MV-4-11 (cell line): ENCODE results near the gene OTUD5.

Source experiments
- DNase-seq: peaks from one replicate; lab custom pipeline; 2025; lab: John Stamatoyannopoulos, UW

OTUD5 gene

GRCh38 chrX:48972220-48973164 lies 15.1 kb upstream of the OTUD5 start:
- no peak for DNase-seq

DNA sequence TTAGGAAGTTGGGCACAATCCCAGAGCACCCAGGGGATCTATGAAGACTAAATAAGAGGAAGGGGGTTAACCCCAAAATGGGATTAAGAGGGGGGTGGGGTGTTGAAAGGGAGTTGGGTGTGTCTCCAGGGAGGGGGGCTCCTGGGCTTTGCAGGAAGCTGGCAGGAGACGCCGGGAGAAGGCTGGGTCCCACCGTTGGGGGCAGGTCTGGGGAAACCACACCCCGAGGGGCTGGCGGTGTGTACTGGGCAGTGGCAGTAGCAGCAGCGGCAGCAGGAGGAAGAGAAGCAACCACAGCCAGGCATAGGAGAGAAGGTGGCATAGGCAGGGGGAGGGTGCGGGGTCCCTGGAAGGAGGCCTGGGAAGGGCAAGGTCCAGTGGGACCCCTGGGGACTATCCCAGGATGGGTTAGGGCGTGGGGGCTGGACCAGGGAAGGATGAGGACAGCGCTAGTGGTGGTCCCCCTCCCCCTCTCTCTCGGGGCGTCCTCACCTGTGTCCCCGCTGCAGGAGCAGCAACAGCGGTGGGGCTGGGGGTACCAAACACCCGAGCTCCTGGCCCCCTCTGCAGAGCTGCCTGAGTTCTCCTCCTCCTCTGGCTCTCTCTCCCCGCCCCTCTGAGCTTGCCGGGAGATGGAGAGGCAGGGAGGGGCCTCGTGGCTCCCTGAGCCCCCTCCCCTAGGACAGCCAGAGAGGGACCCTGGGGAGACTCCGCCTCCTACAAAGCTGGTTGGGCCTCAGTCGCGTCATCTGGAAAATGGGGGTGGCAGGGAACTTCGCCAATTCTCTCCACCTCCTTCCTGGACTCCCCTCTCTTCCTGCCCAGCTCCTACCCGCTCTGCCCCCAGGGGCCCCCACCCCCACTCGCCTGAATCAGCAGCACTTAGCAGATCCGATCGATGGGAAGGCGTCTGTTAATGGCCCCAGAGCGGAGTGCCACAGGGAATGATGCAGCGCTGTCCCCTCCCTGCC lies 14.1 kb upstream of the OTUD5 start, which contains the start of gene KCND1:
TSS of gene KCND1 (minus strand) at position 596 of the 971 bp plus-strand sequence. CDS start 1,573 bp downstream, outside the sequence.
- no peak for DNase-seq

- DNase-seq, result no peak
These were observed 12.1 kb upstream of the OTUD5 start for GRCh38 chrX:48969471-48969870.

- no peak for DNase-seq
These were observed 11.0 kb upstream of the OTUD5 start for GRCh38 chrX:48968377-48968776.

DNA sequence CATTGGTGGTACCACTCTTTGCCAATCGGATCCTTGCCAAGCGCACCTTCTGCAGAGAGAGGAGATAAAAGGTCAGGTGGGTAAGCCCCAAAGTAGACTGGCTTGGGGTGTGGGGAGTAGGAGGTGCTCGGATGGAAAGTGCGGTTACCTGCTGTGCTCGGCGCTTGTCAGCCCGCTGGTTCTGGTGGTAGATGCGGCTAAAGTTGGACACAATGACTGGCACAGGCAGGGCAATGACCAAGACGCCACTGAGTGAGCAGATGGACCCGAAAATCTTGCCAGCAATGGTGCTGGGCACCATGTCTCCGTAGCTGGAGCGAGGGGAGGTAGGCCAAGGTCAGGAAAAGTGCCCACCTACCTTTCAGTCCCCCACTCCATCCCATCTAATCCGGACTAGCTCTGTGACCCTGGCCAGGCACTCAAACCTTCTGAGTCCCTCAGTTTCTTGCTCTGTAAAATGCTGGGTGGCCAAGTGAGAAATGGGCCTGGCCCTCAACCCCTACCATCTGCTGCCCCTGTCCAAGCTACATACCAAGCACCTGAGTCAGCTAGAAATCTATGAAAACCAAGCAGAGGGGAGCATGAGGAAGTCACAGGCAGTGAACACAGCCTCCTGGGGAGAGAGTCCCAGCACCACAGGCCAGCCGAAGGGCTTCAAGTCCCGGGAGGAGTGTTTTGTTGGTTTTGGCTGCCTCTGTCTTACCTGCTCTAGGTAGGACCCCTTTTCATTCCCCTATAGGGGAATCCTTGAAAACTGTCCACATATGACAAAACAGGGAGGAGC lies 9.6 kb upstream of the OTUD5 start:
- DNase-seq, result no peak

DNA sequence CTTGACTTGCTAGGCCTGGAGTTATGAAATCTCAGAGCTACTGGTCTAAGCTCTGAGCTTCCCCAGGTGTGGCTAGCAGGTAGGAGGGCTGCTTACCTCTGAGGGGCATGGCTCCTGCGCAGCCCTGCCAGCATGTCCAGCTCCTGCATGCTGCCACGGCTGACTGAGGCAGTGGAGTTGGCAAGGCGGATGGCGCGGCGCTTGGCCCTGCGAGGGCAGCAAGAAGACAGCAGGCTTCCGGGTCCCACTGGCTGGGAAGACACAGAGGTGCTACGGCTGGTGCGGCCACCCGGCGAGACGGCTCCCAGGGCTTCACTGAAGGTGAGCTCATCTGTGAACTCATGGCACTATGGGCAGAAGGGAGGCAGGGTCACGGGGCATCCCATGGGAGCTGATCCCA lies 8.6 kb upstream of the OTUD5 start:
- DNase-seq, result no peak

DNA sequence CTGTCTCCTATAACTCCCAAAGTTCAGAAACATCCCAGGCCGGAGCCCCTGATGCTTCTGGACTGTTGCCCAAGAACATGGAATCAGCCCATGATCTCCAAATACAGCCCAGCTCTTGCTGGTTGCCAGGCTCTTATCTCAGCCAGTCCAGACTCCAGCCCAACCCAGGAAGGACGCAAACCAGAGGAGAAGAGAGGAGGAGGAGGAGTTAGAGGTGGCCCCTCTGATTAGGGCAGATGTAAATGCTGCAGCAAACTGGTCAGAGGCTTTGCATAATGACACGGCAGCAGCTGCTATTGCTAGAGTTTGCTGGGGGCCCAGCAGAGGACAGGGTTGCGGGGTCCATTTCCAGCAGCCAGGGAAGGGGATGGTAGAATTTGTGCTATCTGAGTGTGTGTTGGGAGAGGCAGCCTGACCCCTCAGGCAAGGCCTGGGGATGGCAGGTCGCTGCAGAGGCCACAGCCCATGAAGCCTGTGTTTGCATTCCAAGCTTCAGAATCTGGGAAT lies 4.2 kb upstream of the OTUD5 start:
- no peak for DNase-seq

DNA sequence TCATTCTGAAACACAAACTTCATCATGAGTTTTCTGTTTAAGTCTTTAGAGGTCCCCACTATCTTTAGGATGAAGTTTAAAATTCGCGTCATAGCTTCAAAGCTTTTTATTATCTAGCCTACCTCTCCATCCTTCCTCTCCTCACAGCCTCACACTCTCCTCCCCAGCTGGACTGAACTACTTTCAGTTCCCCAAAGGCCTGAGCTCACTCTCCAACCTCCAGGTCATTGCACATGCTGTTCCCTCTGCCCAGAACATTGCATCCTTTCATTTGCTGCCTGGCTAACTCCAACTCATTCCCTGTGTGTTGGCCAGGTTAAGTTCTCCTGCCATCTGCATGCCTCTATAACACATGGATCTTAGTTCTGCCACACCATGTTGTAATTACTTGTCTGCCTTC lies 2.9 kb upstream of the OTUD5 start:
- peak; percentile 56 for DNase-seq

- DNase-seq, result no peak
These were observed 1.3 kb upstream of the OTUD5 start for GRCh38 chrX:48958635-48959094.

GRCh38 chrX:48957827-48958634 lies 624 bp upstream of the OTUD5 start:
- DNase-seq, result peak; percentile 96

- DNase-seq, result no peak
These were observed 536 bp downstream of the OTUD5 start for GRCh38 chrX:48956728-48957414.

DNA sequence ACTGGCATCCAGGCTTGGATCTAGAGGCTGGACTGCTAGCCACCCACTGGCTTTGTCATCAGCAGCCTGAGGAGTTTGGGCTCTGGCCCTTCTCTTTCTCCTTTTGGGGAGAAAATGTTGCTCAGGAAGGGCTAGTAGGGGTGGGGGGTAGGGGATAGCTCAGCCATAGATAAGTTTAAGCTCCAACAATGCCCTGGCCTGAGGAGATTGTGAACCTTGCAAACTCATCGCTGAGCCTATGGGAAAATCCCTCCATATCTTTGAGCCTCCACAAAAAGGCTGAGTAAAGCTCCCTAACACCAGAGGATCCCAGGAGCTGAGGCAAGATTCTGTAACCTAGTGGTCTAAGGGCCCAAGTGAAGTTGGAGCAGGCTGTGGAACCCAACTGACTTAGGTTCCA lies 8.8 kb downstream of the OTUD5 start:
- DNase-seq, result no peak

GRCh38 chrX:48945517-48946348 lies 11.7 kb downstream of the OTUD5 start:
- peak; percentile 15 for DNase-seq

- no peak for DNase-seq
These were observed 14.5 kb downstream of the OTUD5 start for GRCh38 chrX:48942895-48943294.

- DNase-seq, result peak; percentile 40
These were observed 16.9 kb downstream of the OTUD5 start for GRCh38 chrX:48940404-48940955.

GRCh38 chrX:48939524-48940228 lies 17.7 kb downstream of the OTUD5 start:
- no peak for DNase-seq

- no peak for DNase-seq
These were observed 18.5 kb downstream of the OTUD5 start for GRCh38 chrX:48938721-48939425.
